SW480 (cell line): ENCODE data around the gene PDE6H.
A peak's percentile ranks its signal among the peaks of the same experiment; 100 is the strongest.

ENCODE experiments used
- DNase-seq: peaks from one replicate; pipeline ENCODE4 v3.0.0-alpha.2; 2016; ENCODE audit warnings: low spot score

Gene PDE6H

DNA sequence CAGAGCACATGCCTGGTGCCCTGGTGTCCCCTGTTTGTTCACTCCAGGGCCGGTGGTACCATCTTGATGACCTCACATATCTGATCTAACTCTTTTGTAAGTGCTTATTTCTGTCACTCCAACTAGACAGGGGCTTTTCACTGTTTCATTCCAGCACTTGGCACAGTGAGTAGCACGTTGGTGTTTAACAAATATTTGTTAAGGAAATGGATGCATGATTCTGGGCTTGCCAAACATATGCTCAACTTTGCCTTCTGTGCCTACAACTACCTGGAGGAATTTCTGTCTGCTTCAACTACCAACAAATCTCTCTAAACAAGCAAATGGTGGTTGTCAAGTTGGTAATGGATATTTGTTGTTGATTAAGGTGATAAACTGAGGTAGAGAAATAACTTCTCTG, 31.6 kb downstream of the PDE6H start:
- no peak for DNase-seq

- no peak for DNase-seq
Measured at GRCh38 chr12:15005064-15005463, 32.2 kb downstream of the PDE6H start.

GRCh38 chr12:15007551-15007950, 34.7 kb downstream of the PDE6H start:
- DNase-seq: no peak

GRCh38 chr12:15011162-15011561, 38.3 kb downstream of the PDE6H start:
- DNase-seq: peak; percentile 11

DNA sequence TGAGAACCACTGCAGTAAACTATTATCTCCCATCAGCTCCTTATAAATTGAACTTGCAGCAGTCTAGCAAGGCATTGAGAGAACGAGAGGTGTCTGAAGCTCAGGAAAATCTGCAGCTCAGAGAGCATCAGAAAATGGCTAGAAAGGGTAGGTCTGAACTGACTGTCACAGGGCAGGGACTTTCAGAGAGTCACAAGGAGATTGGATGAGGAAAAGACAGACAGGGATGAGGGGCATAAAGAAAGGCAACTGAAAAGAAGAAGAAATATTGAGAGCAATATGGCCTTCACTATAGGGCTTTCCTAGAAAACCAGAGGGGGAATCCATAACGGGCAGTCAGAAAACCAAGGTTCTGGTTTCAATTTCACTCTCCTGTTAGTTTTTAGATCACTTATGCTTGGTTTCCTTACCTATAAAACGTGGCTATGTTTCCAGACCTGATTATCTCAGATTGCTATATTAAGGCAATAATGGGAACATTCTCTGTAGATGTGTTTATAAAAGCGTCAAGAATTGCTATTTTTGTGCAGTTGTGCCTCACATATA, 40.9 kb downstream of the PDE6H start:
- no peak for DNase-seq

GRCh38 chr12:15014708-15015107, 41.9 kb downstream of the PDE6H start:
- DNase-seq: no peak

- DNase-seq: no peak
Measured at GRCh38 chr12:15015121-15015520, 42.3 kb downstream of the PDE6H start.

- no peak for DNase-seq
Measured at GRCh38 chr12:15020156-15020555, 47.3 kb downstream of the PDE6H start.
